Naive thymus-derived CD4-positive, alpha-beta T cell (primary cell): ENCODE data around the gene S100A14. TPM values are rescaled to one million over a fixed set of nuclear protein-coding genes. Genes with fewer than 3 reads are reported as not detected.
A peak's percentile ranks its signal among the peaks of the same experiment; 100 is the strongest.
"Not testable (repeated sequence)": the region's sequence is repeated elsewhere in the genome, so short reads cannot be mapped to it uniquely, and the experiment has no call there.

Experiments used
- ATAC-seq: fragments of 150-1000 bp; cut with Tn5 transposase; 2 replicates; pipeline ENCODE4 v1.10.0; 2021; ENCODE audit warnings: mild to moderate bottlenecking, moderate library complexity
- CTCF ChIA-PET: fragments of 350-600 bp; sonication (Branson Sonifier 250); formaldehyde crosslinking; loops from one replicate; lab custom pipeline; 2021; ENCODE audit warnings: antibody characterized with exemption; lab: Charles Lee
- POLR2A ChIA-PET: fragments of 350-600 bp; sonication (Branson Sonifier 250); formaldehyde crosslinking; loops from one replicate; lab custom pipeline; 2021; ENCODE audit warnings: antibody characterized with exemption, inconsistent platforms; lab: Charles Lee
- DNase-seq, 9 donors: peaks; one replicate each; pipeline versions ENCODE4 v3.0.0 to v3.0.0-alpha.2; 2020 to 2022; ENCODE audit warnings: mixed read lengths in 1 of 9
- H3K27ac ChIP-seq: one replicate; pipeline ENCODE4 v1.7.0; 2013; ENCODE audit warnings: mild to moderate bottlenecking, low read depth, low read length, moderate library complexity
- H3K27me3 ChIP-seq, 2 donors: one replicate each; pipeline ENCODE4 v1.7.0; 2013; ENCODE audit warnings: low read length in 2 of 2, mild to moderate bottlenecking in 2 of 2, moderate library complexity in 2 of 2; ENCODE audit not compliant: control insufficient read depth in 2 of 2, insufficient read depth in 2 of 2
- H3K36me3 ChIP-seq, 3 experiments: 1 replicate in 2 of 3; 2 replicates in 1 of 3; pipeline ENCODE4 v1.7.0; 2013; ENCODE audit warnings: low read length in 3 of 3, mild to moderate bottlenecking in 3 of 3, moderate library complexity in 1 of 3; ENCODE audit not compliant: insufficient read depth in 3 of 3, control insufficient read depth in 2 of 3
- H3K4me1 ChIP-seq, 2 donors: one replicate each; pipeline ENCODE4 v1.7.0; 2013; ENCODE audit warnings: low read length in 2 of 2, mild to moderate bottlenecking in 2 of 2, moderate library complexity in 1 of 2; ENCODE audit not compliant: control insufficient read depth in 2 of 2, insufficient read depth in 2 of 2
- H3K4me3 ChIP-seq: 2 replicates; pipeline ENCODE4 v1.7.0; 2013; ENCODE audit warnings: mild to moderate bottlenecking, low read length
- H3K9me3 ChIP-seq, 3 experiments: 1 replicate in 2 of 3; 2 replicates in 1 of 3; pipeline ENCODE4 v1.7.0; 2013; ENCODE audit warnings: low read length in 3 of 3; ENCODE audit not compliant: control insufficient read depth in 2 of 3
- H3K27ac Mint-ChIP-seq, 9 donors: one replicate each; pipeline ENCODE4 v1.8.0; 2020 to 2022; ENCODE audit warnings: mixed read lengths in 9 of 9, mild to moderate bottlenecking in 8 of 9, moderate library complexity in 5 of 9, inconsistent platforms in 2 of 9
- H3K27me3 Mint-ChIP-seq, 5 donors: one replicate each; pipeline ENCODE4 v1.8.0; 2021 to 2022; ENCODE audit warnings: mixed read lengths in 5 of 5, mild to moderate bottlenecking in 1 of 5
- H3K36me3 Mint-ChIP-seq, 5 donors: one replicate each; pipeline ENCODE4 v1.8.0; 2020 to 2022; ENCODE audit warnings: mixed read lengths in 5 of 5, mild to moderate bottlenecking in 3 of 5, inconsistent platforms in 1 of 5
- H3K4me1 Mint-ChIP-seq, 7 donors: one replicate each; pipeline ENCODE4 v1.8.0; 2020 to 2022; ENCODE audit warnings: mixed read lengths in 7 of 7, mild to moderate bottlenecking in 3 of 7, inconsistent platforms in 1 of 7
- H3K4me3 Mint-ChIP-seq, 10 donors: one replicate each; pipeline ENCODE4 v1.8.0; 2020 to 2022; ENCODE audit warnings: mild to moderate bottlenecking in 10 of 10, mixed read lengths in 10 of 10, moderate library complexity in 6 of 10, inconsistent platforms in 2 of 10
- H3K9me3 Mint-ChIP-seq, 11 donors: one replicate each; pipeline ENCODE4 v1.8.0; 2020 to 2022; ENCODE audit warnings: mixed read lengths in 11 of 11, mild to moderate bottlenecking in 4 of 11, inconsistent platforms in 1 of 11, moderate library complexity in 1 of 11
- intact Hi-C, 2 donors: fragments of 100-400 bp; cut with micrococcal nuclease; formaldehyde crosslinking; loops; one replicate each; pipeline ENCODE4 v1.15.1; 2023
- polyA plus RNA-seq, 2 donors: library from polyadenylated mRNA; unstranded; fragments of 300-500 nt; fragmentation: Illumina TruSeq; gene quantifications; one replicate each; pipeline ENCODE4 v1.2.3, GENCODE V29; 2021
- total RNA-seq, 6 experiments: library from RNA in 5 of 6; stranded (reverse) in 5 of 6; gene quantifications; 1 replicate in 5 of 6; 2 replicates in 1 of 6; pipeline ENCODE4 v1.2.3 and lab custom pipeline; 2021 to 2026

The S100A14 gene
- total and polyA plus RNA-seq, 7 experiments from 2014 or later = not detected

GRCh38 chr1:153643100-153643499 lies 27.0 kb upstream of the S100A14 start:
- DNase-seq (no peak), ATAC-seq (no peak)
- ChIA-PET CTCF (interaction anchor here (0.6 to 1.7 kb wide), 3 partner anchors 8 to 1926 kb away, joined by 3 to 6 read pairs (median 5); no protein-coding TSS in a partner anchor), POLR2A (interaction anchor here (0.7 to 11.0 kb wide), 4 partner anchors 9 to 108 kb away, joined by 3 to 99 read pairs (median 3); partner anchors contain the start of genes CHTOP and S100A6)
- Mint-ChIP-seq H3K9me3 (peaks cover 0 to 2% (median 0%) of the 10 kb centered on the region in 11 donors), H3K4me1 (peaks cover 36 to 84% (median 69%) of the 10 kb centered on the region in 7 donors), H3K4me3 (peak overlapping the region in 2 of 10 donors; percentile 14 to 36), H3K36me3 (peaks cover 21 to 47% (median 39%) of the 10 kb centered on the region in 5 donors), H3K27me3 (no peaks in the 10 kb centered on the region), H3K27ac (peak overlapping the region in 8 of 9 donors; percentile 1 to 70 (median 34))
- Histone ChIP-seq H3K4me1 (peaks cover 0 to 10% of the 10 kb centered on the region in 2 donors), H3K36me3 (peaks cover 40 to 78% (median 47%) of the 10 kb centered on the region in 3 experiments), H3K4me3 (no peak overlapping the region), H3K27ac (no peak overlapping the region), H3K9me3 (no peaks in the 10 kb centered on the region), H3K27me3 (no peaks in the 10 kb centered on the region)
- intact Hi-C loops = loop anchor here in 1 of 2 donors (2.0 kb wide), 1 partner anchor 60 kb away; no protein-coding TSS in a partner anchor

- no peaks in the 10 kb centered on the region for H3K9me3 ChIP-seq
- ATAC-seq (no peak), DNase-seq (no peak)
- H3K4me1 Mint-ChIP-seq = peaks cover 35 to 84% (median 67%) of the 10 kb centered on the region in 7 donors
- intact Hi-C loops = loop anchor here in 1 of 2 donors (2.0 kb wide), 1 partner anchor 61 kb away; no protein-coding TSS in a partner anchor
- no peaks in the 10 kb centered on the region for H3K9me3 Mint-ChIP-seq
- ChIA-PET POLR2A (no interaction called here), CTCF (no interaction called here)
- H3K27me3 ChIP-seq = no peaks in the 10 kb centered on the region
- no peaks in the 10 kb centered on the region for H3K27me3 Mint-ChIP-seq
- H3K4me3 ChIP-seq = no peak overlapping the region
- H3K36me3 ChIP-seq = peaks cover 40 to 87% (median 53%) of the 10 kb centered on the region in 3 experiments
- H3K36me3 Mint-ChIP-seq = peaks cover 21 to 54% (median 42%) of the 10 kb centered on the region in 5 donors
- no peak overlapping the region for H3K27ac ChIP-seq
- no peak overlapping the region for H3K4me3 Mint-ChIP-seq
- peak overlapping the region in 2 of 9 donors; percentile 66 to 69 for H3K27ac Mint-ChIP-seq
- peaks cover 0 to 12% of the 10 kb centered on the region in 2 donors for H3K4me1 ChIP-seq
These were observed 26.0 kb upstream of the S100A14 start for GRCh38 chr1:153642161-153642560.

GRCh38 chr1:153640861-153641260 lies 24.7 kb upstream of the S100A14 start:
- Histone ChIP-seq H3K4me1 (peaks cover 1 to 18% of the 10 kb centered on the region in 2 donors), H3K9me3 (no peaks in the 10 kb centered on the region), H3K36me3 (peaks cover 32 to 93% (median 59%) of the 10 kb centered on the region in 3 experiments), H3K27ac (peak overlapping the region; percentile 24), H3K4me3 (no peak overlapping the region), H3K27me3 (no peaks in the 10 kb centered on the region)
- Mint-ChIP-seq H3K4me1 (peaks cover 29 to 84% (median 69%) of the 10 kb centered on the region in 7 donors), H3K27me3 (no peaks in the 10 kb centered on the region), H3K4me3 (peak overlapping the region in 1 of 10 donors; percentile 2), H3K9me3 (peaks cover 0 to 1% (median 0%) of the 10 kb centered on the region in 11 donors), H3K36me3 (peaks cover 26 to 51% (median 42%) of the 10 kb centered on the region in 5 donors), H3K27ac (peak overlapping the region in 7 of 9 donors; percentile 4 to 56 (median 32))
- ChIA-PET POLR2A (interaction anchor here (1.1 to 1.7 kb wide), 2 partner anchors 8 to 12 kb away, joined by 3 to 9 read pairs; partner anchors contain the start of gene S100A1), CTCF (no interaction called here)
- intact Hi-C loops = no loop called here
- ATAC-seq = no peak
- DNase-seq = no peak

DNA sequence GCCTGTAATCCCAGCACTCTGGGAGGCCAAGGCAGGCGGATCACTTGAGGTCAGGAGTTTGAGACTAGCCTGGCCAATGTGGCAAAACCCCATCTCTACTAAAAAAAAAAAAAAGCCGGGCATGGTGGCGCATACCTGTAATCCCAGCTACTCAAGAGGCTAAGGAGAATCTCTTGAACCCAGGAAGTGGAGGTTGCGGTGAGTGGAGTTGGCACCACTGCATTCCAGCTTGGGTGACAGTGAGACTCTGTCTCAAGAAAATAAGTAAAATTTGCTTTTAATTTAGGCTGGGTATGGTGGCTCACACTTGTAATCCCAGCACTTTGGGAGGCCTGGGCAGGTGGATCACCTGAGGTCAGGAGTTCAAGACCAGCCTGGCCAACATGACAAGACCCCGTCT lies 24.1 kb upstream of the S100A14 start:
- H3K4me3 Mint-ChIP-seq, intact Hi-C loops, H3K4me3 ChIP-seq, H3K27ac ChIP-seq, DNase-seq, H3K9me3 ChIP-seq, ATAC-seq, H3K9me3 Mint-ChIP-seq, H3K27me3 Mint-ChIP-seq, H3K27me3 ChIP-seq: not testable (repeated sequence)
- Mint-ChIP-seq H3K36me3 (peaks cover 21 to 45% (median 39%) of the 10 kb centered on the region in 5 donors), H3K4me1 (peaks cover 26 to 81% (median 65%) of the 10 kb centered on the region in 7 donors), H3K27ac (peak overlapping the region in 2 of 9 donors; percentile 32 to 43)
- ChIA-PET POLR2A (interaction anchor here (1.0 to 1.7 kb wide), 3 partner anchors 9 to 95 kb away, joined by 3 to 9 read pairs (median 5); partner anchors contain the start of gene S100A4), CTCF (interaction anchor here (0.6 to 1.3 kb wide), 2 partner anchors 129 to 1632 kb away, joined by 3 to 5 read pairs; no protein-coding TSS in a partner anchor)
- Histone ChIP-seq H3K36me3 (peaks cover 27 to 87% (median 54%) of the 10 kb centered on the region in 3 experiments), H3K4me1 (peaks cover 5 to 25% of the 10 kb centered on the region in 2 donors)

GRCh38 chr1:153639280-153639679 lies 23.2 kb upstream of the S100A14 start:
- ATAC-seq (no peak), DNase-seq (no peak)
- peaks cover 0 to 1% (median 0%) of the 10 kb centered on the region in 11 donors for H3K9me3 Mint-ChIP-seq
- POLR2A ChIA-PET = interaction anchor here (1.0 to 1.7 kb wide), 3 partner anchors 10 to 94 kb away, joined by 3 to 9 read pairs (median 5); partner anchors contain the start of gene S100A4
- peaks cover 24 to 80% (median 60%) of the 10 kb centered on the region in 7 donors for H3K4me1 Mint-ChIP-seq
- peaks cover 21 to 41% (median 35%) of the 10 kb centered on the region in 5 donors for H3K36me3 Mint-ChIP-seq
- Histone ChIP-seq H3K27me3 (no peaks in the 10 kb centered on the region), H3K36me3 (peaks cover 22 to 85% (median 54%) of the 10 kb centered on the region in 3 experiments), H3K27ac (no peak overlapping the region), H3K9me3 (no peaks in the 10 kb centered on the region), H3K4me3 (no peak overlapping the region), H3K4me1 (peaks cover 5 to 25% of the 10 kb centered on the region in 2 donors)
- CTCF ChIA-PET = interaction anchor here (1.3 kb wide), 1 partner anchor 128 kb away, joined by 5 read pairs; no protein-coding TSS in a partner anchor
- H3K4me3 Mint-ChIP-seq = no peak overlapping the region
- H3K27ac Mint-ChIP-seq = peak overlapping the region in 1 of 9 donors; percentile 78
- intact Hi-C loops = loop anchor here in 1 of 2 donors (10.0 kb wide), 1 partner anchor 284 kb away; the partner anchor contains the start of gene S100A9
- no peaks in the 10 kb centered on the region for H3K27me3 Mint-ChIP-seq

DNA sequence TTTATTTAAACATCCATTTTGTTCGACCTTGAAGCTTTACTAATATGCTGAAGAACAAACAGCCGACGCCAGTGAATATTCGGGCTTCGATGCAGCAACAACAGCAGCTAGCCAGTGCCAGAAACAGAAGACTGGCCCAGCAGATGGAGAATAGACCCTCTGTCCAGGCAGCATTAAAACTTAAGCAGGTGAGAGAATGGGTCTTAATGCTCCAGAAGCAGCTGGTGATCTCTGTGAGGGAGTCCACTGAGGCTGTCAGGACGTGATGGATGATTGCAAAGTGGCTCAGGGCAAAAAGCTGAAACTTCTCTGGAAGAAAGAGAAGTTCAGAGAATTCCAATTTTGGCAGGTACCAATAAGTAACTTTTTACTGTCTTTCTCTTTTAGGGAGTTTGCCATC lies 22.1 kb upstream of the S100A14 start:
- Mint-ChIP-seq H3K4me1 (peaks cover 22 to 80% (median 57%) of the 10 kb centered on the region in 7 donors), H3K9me3 (peaks cover 0 to 1% (median 0%) of the 10 kb centered on the region in 11 donors), H3K27ac (peak overlapping the region in 1 of 9 donors; percentile 14), H3K27me3 (peaks cover 0 to 3% (median 0%) of the 10 kb centered on the region in 5 donors), H3K4me3 (peak overlapping the region in 2 of 10 donors; percentile 5 to 28), H3K36me3 (peaks cover 16 to 36% (median 25%) of the 10 kb centered on the region in 5 donors)
- CTCF ChIA-PET = interaction anchor here (0.7 to 1.4 kb wide), 4 partner anchors 14 to 107 kb away, joined by 3 to 5 read pairs (median 4); partner anchors contain the start of gene ILF2
- ATAC-seq (no peak), DNase-seq (no peak)
- Histone ChIP-seq H3K9me3 (no peaks in the 10 kb centered on the region), H3K4me1 (peaks cover 9 to 25% of the 10 kb centered on the region in 2 donors), H3K27me3 (no peaks in the 10 kb centered on the region), H3K36me3 (peaks cover 22 to 83% (median 46%) of the 10 kb centered on the region in 3 experiments), H3K27ac (peak overlapping the region; percentile 14), H3K4me3 (no peak overlapping the region)
- POLR2A ChIA-PET = interaction anchor here (0.7 to 1.7 kb wide), 8 partner anchors 10 to 353 kb away, joined by 3 to 11 read pairs (median 4); partner anchors contain the start of gene SNAPIN
- intact Hi-C loops = loop anchor here in 1 of 2 donors (10.0 kb wide), 1 partner anchor 283 kb away; the partner anchor contains the start of gene S100A9
